Stimulated activated CD8-positive, alpha-beta memory T cell treated with anti-CD3 and anti-CD28 coated beads, Interleukin-12 subunit alpha, Interleukin-12 subunit beta, amount 100 ng/mL, for 1 hour (primary cell): ENCODE data around the gene FBXW10.
"Not testable (repeated sequence)": the region's sequence is repeated elsewhere in the genome, so short reads cannot be mapped to it uniquely, and the experiment has no call there.

Experiments used
- DNase-seq: peaks from one replicate; pipeline ENCODE4 v3.0.0-alpha.2; 2020; ENCODE audit warnings: low read depth

Gene FBXW10

DNA sequence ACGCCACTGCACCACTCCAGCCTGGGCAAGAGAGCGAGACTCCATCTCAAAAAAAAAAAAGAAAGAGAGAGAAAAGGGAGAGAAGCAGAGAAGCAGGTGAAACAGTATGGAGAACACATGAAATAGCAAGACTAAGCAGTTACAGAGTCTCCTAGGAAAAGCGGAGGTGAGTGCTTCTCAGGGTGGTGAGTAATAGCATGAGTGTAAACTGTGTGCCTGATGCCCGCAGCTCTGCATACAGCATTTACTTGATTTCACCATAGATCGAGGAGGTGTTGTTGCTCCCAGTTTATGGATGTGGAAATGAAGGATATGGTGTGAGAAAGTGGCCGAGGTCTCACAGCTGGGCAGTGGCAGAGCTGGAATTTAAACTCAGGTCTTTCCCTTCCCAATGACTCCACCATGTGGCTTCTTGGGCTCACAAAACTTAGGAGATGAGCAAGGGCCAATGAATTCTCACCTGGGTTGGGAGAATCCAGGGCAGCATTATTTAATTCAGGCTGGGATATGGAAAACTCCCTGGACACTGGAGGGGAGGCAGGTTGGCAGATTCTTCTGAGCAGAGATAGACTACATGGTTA is 10.1 kb downstream of the FBXW10 start:
- DNase-seq: not testable (repeated sequence)

DNA sequence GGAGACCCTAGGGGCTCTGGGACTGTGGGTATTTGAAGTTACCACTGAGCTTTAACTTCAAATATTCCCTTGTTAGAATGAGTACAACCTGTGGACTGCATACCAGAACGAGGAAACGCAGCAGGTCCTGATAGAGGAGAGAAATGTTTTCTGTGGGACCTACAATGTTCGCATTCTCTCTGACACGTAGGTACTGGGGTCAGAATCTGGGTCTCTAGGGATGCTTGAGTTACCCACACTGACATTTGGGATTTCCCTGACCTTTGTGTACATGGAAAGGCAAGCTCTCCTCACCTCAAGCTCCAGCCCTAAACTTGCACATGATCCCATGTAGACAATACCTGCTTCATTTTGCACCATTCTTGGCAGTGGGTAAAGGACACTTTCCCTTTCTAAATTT is 12.1 kb downstream of the FBXW10 start:
- not testable (repeated sequence) for DNase-seq

DNA sequence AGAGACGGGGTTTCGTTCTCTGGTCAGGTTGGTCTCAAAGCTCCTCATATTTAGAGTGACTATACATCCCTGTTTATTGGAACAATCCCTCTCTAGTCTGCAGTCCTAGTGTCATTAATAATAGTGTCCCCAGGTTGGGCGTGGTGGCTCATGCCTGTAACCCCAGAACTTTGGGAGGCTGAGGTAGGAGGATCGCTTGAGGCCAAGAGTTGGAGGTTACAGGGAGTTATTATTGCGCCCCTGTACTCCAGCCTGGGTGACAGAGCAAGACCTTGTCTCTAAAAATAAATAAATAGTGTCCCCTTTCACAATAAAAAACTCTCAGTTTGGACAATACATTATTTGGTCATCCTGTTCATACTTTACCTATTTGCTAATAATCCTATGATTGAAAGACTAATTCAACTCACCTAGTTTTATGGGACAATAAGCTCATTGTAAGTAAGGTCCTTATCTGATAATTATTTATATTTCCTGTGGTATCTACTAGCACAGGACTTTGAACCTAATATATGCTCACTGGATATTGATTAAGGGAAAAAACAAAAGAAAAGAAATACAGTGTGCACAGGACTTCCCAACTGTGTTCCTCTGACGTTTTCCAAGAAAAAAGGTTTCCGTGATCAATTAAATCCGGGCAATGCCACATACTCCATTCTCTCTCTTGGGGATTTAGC is 13.7 kb downstream of the FBXW10 start:
- DNase-seq: not testable (repeated sequence)

DNA sequence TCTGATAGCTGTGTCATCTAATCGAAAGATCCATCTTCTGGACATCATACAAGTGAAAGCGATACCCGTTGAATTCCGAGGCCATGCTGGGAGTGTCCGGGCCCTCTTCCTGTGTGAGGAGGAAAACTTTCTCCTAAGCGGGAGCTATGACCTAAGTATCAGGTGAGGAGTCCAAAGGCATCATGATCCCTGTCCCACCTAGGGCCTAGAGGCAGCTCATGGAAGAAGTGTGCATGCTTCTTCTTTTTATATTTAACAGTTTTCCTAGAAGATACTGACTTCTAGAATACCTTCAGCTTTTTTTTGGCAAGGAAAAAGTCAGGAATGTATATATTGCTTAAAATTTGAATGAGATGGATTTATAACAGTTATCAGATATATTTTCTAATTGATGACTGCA is 14.5 kb downstream of the FBXW10 start:
- DNase-seq: not testable (repeated sequence)

DNA sequence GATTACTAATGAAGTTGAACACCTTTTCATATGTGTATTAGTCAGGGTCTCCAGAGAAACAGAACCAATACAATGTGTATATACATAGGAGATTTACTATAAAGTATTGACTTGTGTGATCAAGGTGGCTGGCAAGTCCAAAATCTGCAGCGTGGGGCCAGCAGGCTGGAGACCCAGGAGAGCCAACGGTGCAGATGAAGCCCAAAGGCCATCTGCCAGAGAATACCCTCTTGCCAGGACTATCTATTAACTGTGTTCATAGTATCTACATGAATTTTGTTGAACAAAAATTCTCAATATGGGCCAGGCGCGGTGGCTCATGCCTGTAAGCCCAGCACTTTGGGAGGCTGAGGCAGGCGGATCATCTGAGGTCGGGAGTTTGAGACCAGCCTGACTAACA is 16.4 kb downstream of the FBXW10 start:
- DNase-seq: not testable (repeated sequence)

DNA sequence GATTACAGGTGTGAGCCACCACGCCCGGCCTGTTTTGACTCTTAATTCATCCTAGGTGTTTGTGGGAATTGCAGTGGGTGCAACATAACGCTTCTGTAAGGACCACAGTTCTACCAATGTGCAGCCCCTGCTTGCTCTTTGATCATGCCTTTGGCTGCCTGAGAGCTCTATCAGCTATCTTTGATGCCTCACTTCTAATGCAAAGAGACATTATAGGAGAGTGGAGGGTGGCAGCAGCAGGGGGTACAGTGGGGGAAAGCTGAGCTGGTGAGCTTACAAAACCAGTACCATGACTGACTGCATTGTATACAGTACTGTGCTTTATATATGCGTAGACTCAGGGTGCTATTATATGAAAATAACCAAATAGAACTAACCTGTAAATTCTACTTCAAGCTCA is 26.7 kb downstream of the FBXW10 start:
- not testable (repeated sequence) for DNase-seq

DNA sequence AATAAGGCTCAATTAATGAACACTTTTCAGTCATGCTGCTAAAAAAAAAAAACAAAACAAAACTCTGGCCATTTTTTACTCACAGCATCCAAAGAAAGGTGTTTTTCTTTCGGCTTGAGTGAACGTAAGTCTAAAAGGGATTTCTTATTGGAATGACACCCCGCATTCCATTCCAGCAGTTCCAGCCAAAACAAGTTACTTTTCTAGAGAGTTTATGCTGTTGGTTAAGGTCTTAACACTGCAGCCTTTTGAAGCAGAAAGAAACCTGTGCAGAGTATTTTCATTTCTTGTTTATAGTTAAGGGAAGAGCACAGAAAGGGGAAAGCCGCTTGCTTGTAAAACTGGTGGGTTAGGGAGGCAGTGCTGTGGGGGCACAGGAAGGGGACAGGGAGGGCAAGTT is 27.2 kb downstream of the FBXW10 start:
- DNase-seq: not testable (repeated sequence)

DNA sequence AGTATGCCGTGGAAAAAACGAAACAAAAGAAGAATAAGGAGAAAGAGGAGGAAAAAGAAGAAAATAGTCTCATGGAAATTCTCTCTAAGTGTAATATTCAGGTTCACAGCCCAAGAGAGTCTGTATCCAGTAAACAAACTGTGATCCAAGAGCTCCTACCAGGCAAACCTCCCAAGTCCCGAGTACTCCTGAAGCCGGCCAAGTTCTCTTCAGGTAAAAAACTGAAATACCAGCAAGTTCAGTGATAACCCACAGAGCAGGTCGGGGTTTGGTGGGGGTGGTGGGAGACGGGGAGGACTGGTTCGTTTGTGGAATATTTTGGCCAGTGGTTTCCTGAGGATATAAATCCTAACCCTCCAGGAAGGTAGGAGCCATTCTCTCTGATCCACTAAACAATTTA is 28.6 kb downstream of the FBXW10 start:
- no peak for DNase-seq

DNA sequence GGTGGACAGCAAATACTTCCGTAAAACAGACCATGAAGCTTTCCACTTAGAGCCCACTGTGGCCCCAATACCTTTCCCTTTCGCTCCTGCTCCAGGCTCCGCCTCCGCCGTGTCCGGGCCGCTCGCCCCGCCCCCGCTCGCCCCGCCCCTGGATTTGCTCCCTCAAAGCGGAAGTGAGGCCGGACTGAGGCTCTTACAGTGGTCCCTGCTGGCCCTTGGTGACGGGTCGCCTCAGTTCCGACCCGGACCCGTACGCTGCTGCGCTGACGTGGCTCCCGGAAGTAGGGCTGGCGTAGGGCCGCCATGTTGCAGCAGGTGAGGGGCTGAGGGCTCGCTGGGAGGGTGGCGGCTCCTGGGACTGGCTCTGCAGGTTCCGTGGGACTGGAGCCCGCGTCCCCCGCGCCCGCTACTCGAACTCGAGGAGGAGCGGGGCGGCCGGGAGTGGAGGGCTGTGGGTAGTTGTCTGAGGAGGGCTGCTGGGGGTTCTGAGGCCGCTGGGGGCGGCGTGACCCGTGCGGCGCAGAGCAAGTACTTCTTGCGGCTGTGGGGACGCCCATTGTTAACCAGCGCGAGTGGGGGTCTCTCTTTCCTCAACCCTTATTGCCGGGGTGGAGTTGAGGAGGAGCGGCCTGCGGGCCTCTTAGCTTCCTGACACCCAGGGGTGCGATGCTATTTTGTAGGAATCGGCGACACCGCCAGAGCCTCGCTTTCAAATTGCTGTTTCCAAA is 37.3 kb downstream of the FBXW10 start, which contains the start of gene TVP23B:
TSS of gene TVP23B (plus strand) at position 193 of the 728 bp plus-strand sequence. CDS start at position 304, 111 bp downstream.
- DNase-seq: peak; percentile 92

DNA sequence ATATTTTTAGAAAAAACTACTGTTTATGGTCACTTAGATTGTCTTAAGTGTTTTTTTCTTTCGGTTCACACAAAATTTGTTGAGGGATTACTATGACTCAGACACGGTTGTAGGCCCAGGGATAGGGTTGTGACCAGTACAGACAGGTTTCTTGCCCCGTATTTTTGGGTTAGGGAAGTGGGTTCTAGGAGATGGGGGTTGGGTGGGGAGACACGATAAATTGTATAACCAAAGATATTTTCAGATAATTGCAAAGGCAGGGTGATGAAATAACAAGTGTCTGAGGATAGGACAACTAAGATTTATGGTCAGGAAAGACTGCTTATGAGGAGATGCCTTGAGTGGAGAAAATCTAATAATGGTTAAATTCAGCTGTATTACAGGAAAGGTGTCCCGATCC is 38.0 kb downstream of the FBXW10 start:
- not testable (repeated sequence) for DNase-seq

DNA sequence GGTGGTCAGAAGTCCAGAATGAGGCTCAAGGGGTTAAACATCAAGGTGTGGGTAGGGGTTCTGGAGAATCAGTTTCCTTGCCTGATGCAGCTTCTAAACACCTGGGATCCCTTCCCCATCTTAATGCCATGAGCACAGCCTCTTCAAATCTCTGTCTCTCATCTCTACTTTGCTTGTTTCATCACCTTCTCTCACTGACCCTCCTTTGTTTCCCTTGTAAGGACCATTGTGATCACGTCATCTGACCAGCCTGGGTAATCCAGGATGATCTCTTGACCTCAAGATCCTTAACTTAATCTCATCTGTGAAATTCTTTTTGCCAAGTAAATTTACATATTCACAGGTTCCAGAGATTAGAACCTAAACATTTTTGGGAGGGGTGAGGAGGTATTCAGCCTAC is 42.1 kb downstream of the FBXW10 start:
- not testable (repeated sequence) for DNase-seq

DNA sequence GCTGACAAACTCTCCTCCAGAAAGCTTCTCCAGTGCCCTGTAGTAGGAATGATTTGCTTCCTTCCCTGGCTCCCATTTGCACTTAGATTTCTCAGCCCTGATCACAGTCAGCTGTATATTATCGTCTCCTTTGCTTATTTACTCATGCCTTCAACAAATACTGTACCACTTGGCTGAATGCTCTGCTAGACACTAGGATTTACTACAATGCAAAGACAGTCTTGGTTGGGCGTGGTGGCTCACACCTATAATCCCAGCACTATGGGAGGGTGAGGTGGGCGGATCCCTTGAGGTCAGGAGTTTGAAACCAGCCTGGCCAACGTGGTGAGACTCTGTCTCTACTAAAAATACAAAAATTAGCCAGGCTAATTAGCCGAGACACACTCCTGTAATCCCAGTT is 43.0 kb downstream of the FBXW10 start:
- DNase-seq: not testable (repeated sequence)

DNA sequence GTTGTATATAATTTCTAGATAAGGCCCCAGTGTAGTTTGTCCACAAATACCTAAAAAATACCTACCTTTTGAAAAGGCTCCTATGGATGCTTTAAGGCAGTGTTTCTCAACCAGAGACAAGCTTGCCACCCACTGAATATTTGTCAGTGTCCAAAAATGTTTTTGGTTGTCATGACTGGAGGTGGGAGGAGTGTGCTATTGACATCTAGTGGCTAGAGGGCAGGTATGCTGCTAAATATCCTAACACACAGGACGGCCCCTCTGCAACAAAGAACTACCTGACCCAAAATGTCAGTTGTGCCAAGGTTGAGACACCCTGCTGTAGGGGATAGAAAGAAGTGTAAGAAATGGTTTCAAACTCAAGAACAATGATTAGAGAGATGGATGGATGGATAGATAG is 47.5 kb downstream of the FBXW10 start:
- not testable (repeated sequence) for DNase-seq

DNA sequence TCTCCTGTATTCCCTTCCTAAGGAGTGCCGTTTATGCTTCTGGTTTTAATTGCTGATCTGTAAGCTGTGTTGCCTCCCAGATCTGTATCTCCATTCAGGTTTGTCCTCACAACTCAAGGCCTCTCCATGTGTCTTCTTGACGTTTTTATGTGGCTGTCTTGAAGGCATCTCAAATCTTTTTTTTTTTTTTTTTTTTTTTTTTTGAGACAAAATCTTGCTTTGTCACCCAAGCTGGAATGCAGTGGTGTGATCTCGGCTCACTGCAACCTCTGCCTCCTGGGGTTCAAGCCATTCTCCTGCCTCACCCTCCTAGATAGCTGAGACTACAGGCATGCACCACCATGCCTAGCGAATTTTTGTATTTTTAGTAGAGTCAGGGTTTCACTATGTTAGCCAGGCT is 51.0 kb downstream of the FBXW10 start:
- DNase-seq: not testable (repeated sequence)

DNA sequence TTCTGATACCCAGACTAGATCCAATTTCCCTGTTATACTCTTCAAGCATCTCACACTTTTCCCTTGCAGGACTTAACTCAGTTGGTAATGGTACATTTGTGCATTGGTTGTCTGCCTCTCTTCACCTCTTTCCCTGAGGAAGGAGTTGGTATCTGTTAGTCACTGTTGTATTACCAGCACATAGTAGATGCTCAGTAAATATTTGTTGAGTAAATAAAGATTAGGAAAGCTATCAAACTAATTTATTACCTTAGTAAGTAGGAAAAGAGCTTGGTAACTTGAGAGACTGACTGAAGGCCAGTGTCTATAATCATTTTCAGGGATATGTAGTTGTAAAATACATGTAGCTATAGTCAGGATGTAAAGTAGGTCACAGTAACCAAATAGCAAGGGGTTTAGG is 53.0 kb downstream of the FBXW10 start:
- not testable (repeated sequence) for DNase-seq

DNA sequence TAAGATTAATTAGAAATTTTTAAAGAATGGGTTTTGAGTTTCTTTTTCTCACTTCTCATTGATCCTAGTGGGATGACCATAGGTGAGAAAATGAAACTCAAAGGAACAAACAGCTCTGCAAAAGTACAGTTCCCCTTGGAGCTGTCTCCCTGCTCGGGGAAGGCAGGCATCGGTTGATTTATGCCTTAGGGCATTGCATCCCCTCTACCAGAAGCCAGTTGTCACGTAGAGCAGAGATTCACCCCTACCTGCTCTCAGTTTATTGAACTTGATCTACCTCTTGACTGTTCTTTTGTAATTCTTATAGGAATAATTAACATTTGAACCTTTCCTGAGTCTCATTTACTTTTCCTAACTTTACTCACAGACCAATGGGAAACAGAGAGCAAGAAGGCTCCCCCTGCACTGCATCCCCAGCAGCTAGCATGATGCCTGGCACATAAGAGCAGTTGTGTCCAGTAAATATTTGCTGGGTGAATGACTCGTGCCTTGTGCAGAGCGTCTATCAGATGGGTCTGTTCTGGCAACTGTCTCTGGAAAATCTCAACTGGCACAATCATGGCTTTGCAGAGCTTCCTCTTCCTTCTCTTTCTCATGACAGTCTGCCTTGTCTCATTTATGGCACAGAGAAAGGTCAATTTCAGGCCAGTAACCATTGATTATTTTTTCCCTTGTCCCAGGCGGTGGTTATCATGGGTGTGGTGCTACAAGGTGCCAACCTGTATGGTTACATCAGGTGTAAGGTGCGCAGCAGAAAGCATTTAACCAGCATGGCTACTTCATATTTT is 59.8 kb downstream of the FBXW10 start:
- not testable (repeated sequence) for DNase-seq

DNA sequence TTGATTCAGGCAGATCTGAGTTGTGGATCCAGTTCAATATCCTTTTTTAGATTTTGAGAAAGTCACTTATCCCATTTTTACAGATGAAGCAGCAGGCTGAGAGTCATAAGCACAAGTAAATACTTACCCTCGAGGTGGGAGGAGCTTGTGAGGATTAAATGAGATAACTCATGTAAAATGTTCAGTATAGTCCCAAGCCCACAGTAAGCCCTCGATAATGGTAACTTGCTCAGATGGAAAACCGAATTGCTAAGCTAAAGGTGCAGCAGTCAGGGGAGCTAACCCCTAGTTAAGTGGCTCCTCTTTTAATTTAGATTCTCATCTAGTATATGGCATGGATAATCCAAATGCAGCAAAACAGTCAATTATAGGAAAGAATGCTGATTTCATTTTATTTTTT is 72.1 kb downstream of the FBXW10 start:
- not testable (repeated sequence) for DNase-seq

DNA sequence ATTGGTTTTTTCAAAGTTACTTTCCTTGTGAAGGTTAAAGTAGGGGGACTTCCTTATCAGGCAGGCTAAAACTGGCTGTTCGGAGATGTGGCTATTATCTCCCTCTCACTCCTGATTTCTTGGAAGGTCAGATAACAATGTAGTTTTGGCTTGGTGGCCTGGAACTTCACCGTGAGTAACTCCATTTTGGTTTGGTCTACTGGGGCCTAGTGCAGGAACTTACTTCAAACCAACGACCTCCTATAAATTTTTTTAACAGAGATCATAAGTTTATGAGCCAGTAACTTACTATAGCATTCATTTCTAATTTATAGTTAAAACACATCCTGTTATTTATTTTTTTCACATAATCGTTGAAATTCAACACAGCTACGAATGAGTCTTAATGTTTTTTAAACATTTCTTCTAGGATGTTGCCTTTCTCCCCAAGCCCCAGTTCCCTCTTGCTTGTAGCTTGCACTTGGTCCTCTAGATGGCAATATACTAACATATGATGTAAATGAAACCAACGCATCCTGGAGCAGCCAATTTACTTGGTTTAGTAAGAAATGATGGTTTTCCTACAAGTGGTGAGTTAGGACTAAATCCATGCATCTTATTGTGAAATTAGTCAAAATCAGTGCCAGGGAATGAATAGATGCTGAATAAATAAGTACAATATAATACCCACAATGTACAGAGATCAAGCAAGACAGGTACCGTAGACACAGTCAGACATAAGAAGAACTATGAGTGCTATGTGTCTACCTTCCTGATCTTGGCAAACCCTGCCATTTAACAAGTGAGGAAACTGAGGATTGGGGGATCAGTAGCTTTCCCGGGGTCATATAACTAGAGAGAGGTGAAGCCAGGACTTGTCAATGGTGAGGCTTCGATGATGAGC is 72.9 kb downstream of the FBXW10 start:
- peak; percentile 12 for DNase-seq

DNA sequence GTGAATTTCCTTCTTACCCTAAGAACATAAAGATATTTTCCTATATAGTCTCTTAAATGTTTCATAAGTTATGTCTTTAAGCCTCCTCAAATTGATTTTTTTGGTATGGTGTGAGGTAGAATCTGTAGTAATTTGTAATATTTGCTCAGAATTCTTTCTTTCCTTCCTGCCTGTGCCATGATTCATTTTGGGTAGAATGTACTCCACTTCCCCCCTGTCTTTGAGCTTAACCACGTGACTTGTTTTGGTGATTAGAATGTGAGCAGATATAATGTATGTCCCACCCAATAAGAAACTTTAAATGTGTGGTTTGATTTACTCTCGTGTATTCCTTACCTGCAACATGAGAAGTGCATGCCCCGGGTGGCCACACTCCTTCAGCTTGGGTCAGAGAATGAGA is 77.6 kb downstream of the FBXW10 start:
- DNase-seq: not testable (repeated sequence)

DNA sequence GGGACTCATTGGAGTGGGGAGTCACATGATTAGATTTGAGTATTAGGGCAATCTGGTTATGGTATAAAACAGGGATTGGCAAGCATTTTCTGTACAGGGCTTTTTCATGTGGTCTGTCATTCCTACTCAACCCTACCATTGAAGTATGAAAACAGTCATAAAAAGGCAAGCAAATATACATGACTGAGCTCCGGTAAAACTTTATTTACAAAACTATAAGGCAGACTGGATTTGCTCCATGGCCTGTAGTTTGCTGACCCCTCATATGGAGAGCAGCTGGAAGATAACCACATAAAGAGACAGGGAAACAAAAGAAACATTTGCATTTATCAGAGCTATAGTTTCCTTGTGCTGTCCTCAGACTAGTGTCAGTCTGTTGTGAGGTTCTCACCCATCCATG is 83.8 kb downstream of the FBXW10 start:
- not testable (repeated sequence) for DNase-seq
